WTC11 (cell line): ENCODE data around the gene PITHD1. TPM values are rescaled to one million over a fixed set of nuclear protein-coding genes. Genes with fewer than 3 reads are reported as not detected.

ENCODE experiments used
- ATAC-seq: fragments of 200-7000 bp; cut with Tn5 transposase; 2 replicates; pipeline ENCODE4 v1.10.0; 2021; ENCODE audit warnings: mild to moderate bottlenecking, moderate library complexity
- CTCF ChIA-PET: fragments of 300-600 bp; sonication (Branson Sonifier 250); formaldehyde crosslinking; loops from one replicate; lab custom pipeline; 2021; ENCODE audit warnings: antibody characterized with exemption; lab: Charles Lee
- POLR2A ChIA-PET: fragments of 350-600 bp; sonication (Branson Sonifier 250); formaldehyde crosslinking; loops from one replicate; lab custom pipeline; 2021; ENCODE audit warnings: antibody characterized with exemption; lab: Charles Lee
- DNase-seq: peaks from one replicate; pipeline ENCODE4 v3.0.0; 2021; ENCODE audit warnings: low spot score
- H3K27ac Mint-ChIP-seq: 2 replicates; pipeline ENCODE4 v1.8.0; 2021; ENCODE audit warnings: mixed read lengths
- H3K27me3 Mint-ChIP-seq: 2 replicates; pipeline ENCODE4 v1.8.0; 2021; ENCODE audit warnings: low read depth, mild to moderate bottlenecking, moderate library complexity, mixed read lengths
- H3K36me3 Mint-ChIP-seq: 2 replicates; pipeline ENCODE4 v1.8.0; 2021; ENCODE audit warnings: mixed read lengths
- H3K4me1 Mint-ChIP-seq: 2 replicates; pipeline ENCODE4 v1.8.0; 2022; ENCODE audit warnings: mixed read lengths
- H3K4me3 Mint-ChIP-seq: 2 replicates; pipeline ENCODE4 v1.8.0; 2021; ENCODE audit warnings: mild to moderate bottlenecking, moderate library complexity, mixed read lengths
- H3K9me3 Mint-ChIP-seq: 2 replicates; pipeline ENCODE4 v1.8.0; 2021; ENCODE audit warnings: mixed read lengths
- AFF4 ChIP-seq: sonication (generic); formaldehyde crosslinking; IDR thresholded peaks from 2 replicates; pipeline ENCODE4 v1.8.1; 2023; ENCODE audit warnings: mild to moderate bottlenecking, missing genetic modification reagents, borderline replicate concordance
- FOXK1 ChIP-seq: sonication (generic); formaldehyde crosslinking; IDR thresholded peaks from 2 replicates; pipeline ENCODE4 v1.8.0; 2022; ENCODE audit warnings: mild to moderate bottlenecking, moderate library complexity, missing genetic modification reagents
- FOXP4 ChIP-seq: sonication (generic); formaldehyde crosslinking; IDR thresholded peaks from 2 replicates; pipeline ENCODE4 v1.8.0; 2022; ENCODE audit warnings: mild to moderate bottlenecking, missing genetic modification reagents
- IRF2 ChIP-seq: sonication (generic); formaldehyde crosslinking; IDR thresholded peaks from 2 replicates; pipeline ENCODE4 v1.8.0; 2022; ENCODE audit warnings: low read depth, missing genetic modification reagents, borderline replicate concordance
- MYBL2 ChIP-seq: sonication (generic); formaldehyde crosslinking; IDR thresholded peaks from 2 replicates; pipeline ENCODE4 v1.8.1; 2023; ENCODE audit warnings: mild to moderate bottlenecking, moderate library complexity, missing genetic modification reagents
- NFATC4 ChIP-seq: fragments of 250-450 bp; sonication (Bioruptor Pico); IDR thresholded peaks from 2 replicates; pipeline ENCODE4 v1.9.0; 2021; ENCODE audit warnings: mild to moderate bottlenecking
- NFE2L1 ChIP-seq: sonication (generic); formaldehyde crosslinking; IDR thresholded peaks from 2 replicates; pipeline ENCODE4 v1.8.1; 2023; ENCODE audit warnings: missing genetic modification reagents
- OVOL2 ChIP-seq: fragments of 250-450 bp; sonication (Bioruptor Pico); IDR thresholded peaks from 2 replicates; pipeline ENCODE4 v1.9.0; 2021; ENCODE audit warnings: mild to moderate bottlenecking, borderline replicate concordance
- USF1 ChIP-seq: sonication (generic); formaldehyde crosslinking; IDR thresholded peaks from 2 replicates; pipeline ENCODE4 v1.8.0; 2022; ENCODE audit warnings: mild to moderate bottlenecking, missing genetic modification reagents
- ZNF121 ChIP-seq: sonication (generic); formaldehyde crosslinking; IDR thresholded peaks from 2 replicates; pipeline ENCODE4 v1.8.0; 2023; ENCODE audit warnings: missing genetic modification reagents
- ZNF232 ChIP-seq: sonication (generic); formaldehyde crosslinking; IDR thresholded peaks from 2 replicates; pipeline ENCODE4 v1.8.0; 2022; ENCODE audit warnings: mild to moderate bottlenecking, missing genetic modification reagents
- ZNF317 ChIP-seq: sonication (generic); formaldehyde crosslinking; IDR thresholded peaks from 2 replicates; pipeline ENCODE4 v1.8.1; 2023; ENCODE audit warnings: low read depth, mild to moderate bottlenecking, moderate library complexity, missing genetic modification reagents, borderline replicate concordance
- ZNF423 ChIP-seq: fragments of 250-450 bp; sonication (Bioruptor Pico); IDR thresholded peaks from 2 replicates; pipeline ENCODE4 v2.1.2; 2022; ENCODE audit warnings: mild to moderate bottlenecking, moderate library complexity
- total RNA-seq: library from RNA; stranded (reverse); gene quantifications from 3 replicates; pipeline ENCODE4 v1.2.3, GENCODE V29; 2021
- TF ChIP-seq, protein P1 (sequence below): fragments of 250-450 bp; sonication (Bioruptor Pico); IDR thresholded peaks from 2 replicates; pipeline ENCODE4 v2.1.2; 2022; ENCODE audit warnings: mild to moderate bottlenecking, moderate library complexity
- TF ChIP-seq, protein P2 (sequence below): sonication (generic); formaldehyde crosslinking; IDR thresholded peaks from 2 replicates; pipeline ENCODE4 v1.8.0; 2023; ENCODE audit warnings: missing genetic modification reagents
- TF ChIP-seq, protein P3 (sequence below): fragments of 250-450 bp; sonication (Bioruptor Pico); IDR thresholded peaks from 2 replicates; pipeline ENCODE4 v1.8.0; 2021; ENCODE audit warnings: mild to moderate bottlenecking

Gene PITHD1
- total RNA-seq, 1 experiment from 2014 or later, result 66.2 TPM

DNA sequence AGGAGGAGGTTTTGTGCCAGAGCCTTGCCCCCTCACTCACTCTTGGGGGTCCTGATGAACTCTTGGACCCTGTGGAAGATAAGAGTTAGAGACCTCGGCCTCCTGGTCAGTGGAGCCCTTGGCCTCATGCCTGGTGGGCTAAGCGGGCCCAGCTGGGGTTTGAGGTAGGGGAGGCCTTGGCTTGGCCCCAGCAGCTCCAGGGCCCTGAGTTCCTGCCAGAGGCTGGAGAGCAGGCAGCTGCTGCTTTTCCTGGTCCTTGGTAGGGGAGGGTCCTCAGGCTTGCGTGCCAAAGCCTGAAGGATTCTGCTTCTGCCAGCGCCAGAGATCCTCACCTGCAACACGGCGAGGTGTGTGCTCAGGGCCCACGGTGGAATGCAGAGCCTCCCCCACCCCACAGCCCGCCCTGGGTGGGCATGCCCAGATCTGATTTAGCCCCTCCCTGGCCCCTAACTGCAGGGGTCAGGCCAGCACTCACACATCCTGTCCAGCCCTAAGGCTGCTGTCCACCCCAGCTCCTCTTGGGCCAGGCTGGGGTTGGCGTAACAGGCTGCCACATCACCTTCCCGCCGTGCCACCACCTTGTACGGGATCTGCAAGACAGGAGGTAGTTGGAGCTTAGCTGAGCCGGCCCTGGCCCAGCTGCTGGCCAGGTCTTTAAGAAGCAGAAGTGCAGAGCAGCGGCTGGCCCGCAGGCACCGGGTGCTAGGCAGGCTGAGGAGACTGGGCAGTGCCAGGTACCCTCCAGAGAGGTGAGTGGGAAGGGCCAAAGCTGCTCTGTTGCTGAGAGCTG is 17.7 kb downstream of the PITHD1 start:
- CTCF ChIA-PET, result interaction anchor here (1.7 to 7.8 kb wide), 3 partner anchors 14 to 25 kb away, joined by 5 to 109 read pairs (median 64); no protein-coding TSS in a partner anchor
- TF ChIP-seq FOXK1 (CRISPR knock-in tag) (no peak), ZNF317 (no peak), NFATC4 (no peak), MYBL2 (no peak), ZNF423 (no peak), USF1 (CRISPR knock-in tag) (no peak), ZNF121 (CRISPR knock-in tag) (no peak), NFE2L1 (CRISPR knock-in tag) (no peak), ZNF232 (CRISPR knock-in tag) (no peak), AFF4 (CRISPR knock-in tag) (no peak), IRF2 (CRISPR knock-in tag) (no peak), OVOL2 (CRISPR knock-in tag) (no peak), FOXP4 (CRISPR knock-in tag) (no peak)
- TF ChIP-seq, protein P1, sequence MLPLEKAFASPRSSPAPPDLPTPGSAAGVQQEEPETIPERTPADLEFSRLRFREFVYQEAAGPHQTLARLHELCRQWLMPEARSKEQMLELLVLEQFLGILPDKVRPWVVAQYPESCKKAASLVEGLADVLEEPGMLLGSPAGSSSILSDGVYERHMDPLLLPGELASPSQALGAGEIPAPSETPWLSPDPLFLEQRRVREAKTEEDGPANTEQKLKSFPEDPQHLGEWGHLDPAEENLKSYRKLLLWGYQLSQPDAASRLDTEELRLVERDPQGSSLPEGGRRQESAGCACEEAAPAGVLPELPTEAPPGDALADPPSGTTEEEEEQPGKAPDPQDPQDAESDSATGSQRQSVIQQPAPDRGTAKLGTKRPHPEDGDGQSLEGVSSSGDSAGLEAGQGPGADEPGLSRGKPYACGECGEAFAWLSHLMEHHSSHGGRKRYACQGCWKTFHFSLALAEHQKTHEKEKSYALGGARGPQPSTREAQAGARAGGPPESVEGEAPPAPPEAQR, result no peak
- TF ChIP-seq, protein P2, sequence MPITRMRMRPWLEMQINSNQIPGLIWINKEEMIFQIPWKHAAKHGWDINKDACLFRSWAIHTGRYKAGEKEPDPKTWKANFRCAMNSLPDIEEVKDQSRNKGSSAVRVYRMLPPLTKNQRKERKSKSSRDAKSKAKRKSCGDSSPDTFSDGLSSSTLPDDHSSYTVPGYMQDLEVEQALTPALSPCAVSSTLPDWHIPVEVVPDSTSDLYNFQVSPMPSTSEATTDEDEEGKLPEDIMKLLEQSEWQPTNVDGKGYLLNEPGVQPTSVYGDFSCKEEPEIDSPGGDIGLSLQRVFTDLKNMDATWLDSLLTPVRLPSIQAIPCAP (CRISPR knock-in tag), result no peak
- TF ChIP-seq, protein P3, sequence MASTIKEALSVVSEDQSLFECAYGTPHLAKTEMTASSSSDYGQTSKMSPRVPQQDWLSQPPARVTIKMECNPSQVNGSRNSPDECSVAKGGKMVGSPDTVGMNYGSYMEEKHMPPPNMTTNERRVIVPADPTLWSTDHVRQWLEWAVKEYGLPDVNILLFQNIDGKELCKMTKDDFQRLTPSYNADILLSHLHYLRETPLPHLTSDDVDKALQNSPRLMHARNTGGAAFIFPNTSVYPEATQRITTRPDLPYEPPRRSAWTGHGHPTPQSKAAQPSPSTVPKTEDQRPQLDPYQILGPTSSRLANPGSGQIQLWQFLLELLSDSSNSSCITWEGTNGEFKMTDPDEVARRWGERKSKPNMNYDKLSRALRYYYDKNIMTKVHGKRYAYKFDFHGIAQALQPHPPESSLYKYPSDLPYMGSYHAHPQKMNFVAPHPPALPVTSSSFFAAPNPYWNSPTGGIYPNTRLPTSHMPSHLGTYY (CRISPR knock-in tag), result no peak
- TF ChIP-seq, all 79 proteins: peak for 0

More for the DNA sequence above, 17.7 kb downstream of the PITHD1 start:
- no peak for DNase-seq
- Mint-ChIP-seq H3K9me3 (no peaks in the 10 kb centered on the region), H3K27ac (no peak overlapping the region), H3K4me3 (no peak overlapping the region), H3K4me1 (peaks cover 20% of the 10 kb centered on the region), H3K27me3 (no peaks in the 10 kb centered on the region), H3K36me3 (peaks cover 13% of the 10 kb centered on the region)
- POLR2A ChIA-PET, result interaction anchor here (0.7 kb wide), 1 partner anchor 30 kb away, joined by 3 read pairs; no protein-coding TSS in a partner anchor
- no peak for ATAC-seq
